ENCODE results near the gene MVB12A.

MVB12A gene

DNA sequence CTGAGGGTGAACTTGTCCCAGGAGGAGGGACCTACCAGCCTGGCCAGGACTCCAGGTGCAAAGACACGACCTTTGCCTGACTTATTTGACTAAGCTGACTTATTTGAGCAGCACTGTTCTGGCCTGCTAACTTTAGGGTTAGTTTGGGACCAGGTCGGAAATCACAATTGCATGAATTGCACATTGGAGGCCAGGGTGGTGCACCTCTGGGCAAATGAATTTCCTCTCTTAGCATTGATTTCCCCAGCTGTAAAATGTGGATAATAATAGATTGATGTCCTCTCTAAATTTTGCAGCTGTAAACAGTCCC is 13.0 kb upstream of the MVB12A start:
- no peaks in the 10 kb centered on the region for H3K27me3 ChIP-seq (replicated peaks)
- no peak for DNase-seq
- in situ Hi-C loops (cut with HindIII; ENCODE audit: low pct_ligation_motif_present, low sequenced_read_pairs), result no loop called here
- no peak overlapping the region for H3K27ac ChIP-seq
- TF ChIP-seq, protein P1, sequence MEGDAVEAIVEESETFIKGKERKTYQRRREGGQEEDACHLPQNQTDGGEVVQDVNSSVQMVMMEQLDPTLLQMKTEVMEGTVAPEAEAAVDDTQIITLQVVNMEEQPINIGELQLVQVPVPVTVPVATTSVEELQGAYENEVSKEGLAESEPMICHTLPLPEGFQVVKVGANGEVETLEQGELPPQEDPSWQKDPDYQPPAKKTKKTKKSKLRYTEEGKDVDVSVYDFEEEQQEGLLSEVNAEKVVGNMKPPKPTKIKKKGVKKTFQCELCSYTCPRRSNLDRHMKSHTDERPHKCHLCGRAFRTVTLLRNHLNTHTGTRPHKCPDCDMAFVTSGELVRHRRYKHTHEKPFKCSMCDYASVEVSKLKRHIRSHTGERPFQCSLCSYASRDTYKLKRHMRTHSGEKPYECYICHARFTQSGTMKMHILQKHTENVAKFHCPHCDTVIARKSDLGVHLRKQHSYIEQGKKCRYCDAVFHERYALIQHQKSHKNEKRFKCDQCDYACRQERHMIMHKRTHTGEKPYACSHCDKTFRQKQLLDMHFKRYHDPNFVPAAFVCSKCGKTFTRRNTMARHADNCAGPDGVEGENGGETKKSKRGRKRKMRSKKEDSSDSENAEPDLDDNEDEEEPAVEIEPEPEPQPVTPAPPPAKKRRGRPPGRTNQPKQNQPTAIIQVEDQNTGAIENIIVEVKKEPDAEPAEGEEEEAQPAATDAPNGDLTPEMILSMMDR (IDR thresholded peaks at IDR 0.05; ENCODE audit: low read depth, low read length, missing control alignments), result no peak
- H3K36me3 ChIP-seq (replicated peaks), result no peaks in the 10 kb centered on the region
- no peak overlapping the region for H3K4me3 ChIP-seq (ENCODE audit: low read depth, low read length)

DNA sequence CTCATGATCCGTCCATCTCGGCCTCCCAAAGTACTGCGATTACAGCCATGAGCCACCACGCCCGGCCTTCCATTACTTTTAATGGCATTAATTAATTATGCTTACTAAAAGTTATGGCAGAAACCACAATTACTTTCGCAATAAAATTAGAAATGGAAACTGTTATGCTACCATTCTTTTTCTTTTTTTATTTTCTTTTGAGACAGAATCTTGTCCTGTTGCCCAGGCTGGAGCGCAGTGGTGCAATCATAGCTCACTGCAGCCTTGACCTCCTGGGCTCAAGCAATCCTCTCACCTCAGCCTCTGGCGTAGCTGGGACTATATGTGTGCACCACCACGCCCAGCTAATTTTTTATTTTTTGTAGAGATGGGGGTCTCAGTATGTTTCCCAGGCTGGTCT is 9.9 kb upstream of the MVB12A start:
- TF ChIP-seq, protein P1 (IDR thresholded peaks at IDR 0.05; ENCODE audit: low read depth, low read length, missing control alignments), result no peak
- H3K27ac ChIP-seq, result no peak overlapping the region
- H3K4me3 ChIP-seq (ENCODE audit: low read depth, low read length), result no peak overlapping the region
- DNase-seq, result no peak
- H3K27me3 ChIP-seq (replicated peaks), result peaks cover 11% of the 10 kb centered on the region
- in situ Hi-C loops (cut with HindIII; ENCODE audit: low pct_ligation_motif_present, low sequenced_read_pairs), result no loop called here
- no peaks in the 10 kb centered on the region for H3K36me3 ChIP-seq (replicated peaks)

DNA sequence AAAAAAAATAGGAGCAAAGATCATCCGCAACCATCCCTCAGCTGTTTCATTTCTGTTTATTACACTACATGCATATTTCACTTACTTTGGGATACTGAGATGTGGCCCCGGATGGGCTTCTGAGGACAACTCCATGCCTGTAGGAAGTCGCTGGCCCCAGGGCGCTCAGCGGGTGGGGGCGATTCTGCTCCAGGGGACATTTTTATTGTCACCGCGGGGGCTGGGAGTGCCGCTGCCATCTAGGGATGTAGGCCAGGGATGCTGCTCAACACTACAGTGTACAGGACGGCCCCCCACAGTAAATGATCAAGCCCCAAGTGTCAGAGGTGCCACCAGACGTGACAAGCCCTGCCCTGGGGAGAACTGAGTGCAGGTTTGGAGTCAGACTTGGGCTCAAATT is 8.0 kb upstream of the MVB12A start:
- Histone ChIP-seq H3K27me3 (replicated peaks) (peaks cover 11% of the 10 kb centered on the region), H3K4me3 (ENCODE audit: low read depth, low read length) (no peak overlapping the region), H3K27ac (no peak overlapping the region), H3K36me3 (replicated peaks) (no peaks in the 10 kb centered on the region)
- TF ChIP-seq, protein P1 (IDR thresholded peaks at IDR 0.05; ENCODE audit: low read depth, low read length, missing control alignments), result no peak
- in situ Hi-C loops (cut with HindIII; ENCODE audit: low pct_ligation_motif_present, low sequenced_read_pairs), result no loop called here
- no peak for DNase-seq

GRCh38 chr19:17414097-17414496 is 5.8 kb upstream of the MVB12A start:
- H3K27me3 ChIP-seq (replicated peaks), result peaks cover 11% of the 10 kb centered on the region
- DNase-seq, result no peak
- H3K27ac ChIP-seq, result no peak overlapping the region
- H3K36me3 ChIP-seq (replicated peaks), result no peaks in the 10 kb centered on the region
- no peak overlapping the region for H3K4me3 ChIP-seq (ENCODE audit: low read depth, low read length)
- TF ChIP-seq, protein P1 (IDR thresholded peaks at IDR 0.05; ENCODE audit: low read depth, low read length, missing control alignments), result no peak
- in situ Hi-C loops (cut with HindIII; ENCODE audit: low pct_ligation_motif_present, low sequenced_read_pairs), result no loop called here

DNA sequence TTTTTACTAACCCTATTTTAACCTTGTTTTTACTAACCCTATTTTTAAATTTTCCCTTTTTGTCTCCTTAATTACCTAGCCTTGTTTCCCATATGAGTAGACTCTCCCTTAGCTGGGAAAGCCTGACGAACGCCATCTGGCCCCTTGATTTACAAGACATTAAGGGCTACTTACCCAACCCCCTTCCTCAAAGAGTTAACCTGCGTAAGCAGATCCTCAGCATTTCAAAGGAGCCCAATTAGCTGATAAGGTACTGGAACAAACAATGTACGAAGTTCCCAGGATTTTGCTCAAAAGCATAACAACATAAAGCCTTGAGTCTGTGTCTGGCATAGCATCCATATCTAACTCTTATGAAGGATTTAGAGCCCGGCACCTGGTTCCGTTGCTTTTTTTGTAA is 4.7 kb upstream of the MVB12A start:
- in situ Hi-C loops (cut with HindIII; ENCODE audit: low pct_ligation_motif_present, low sequenced_read_pairs), result no loop called here
- H3K4me3 ChIP-seq (ENCODE audit: low read depth, low read length), result no peak overlapping the region
- no peak for DNase-seq
- H3K27me3 ChIP-seq (replicated peaks), result peaks cover 11% of the 10 kb centered on the region
- H3K27ac ChIP-seq, result no peak overlapping the region
- TF ChIP-seq, protein P1 (IDR thresholded peaks at IDR 0.05; ENCODE audit: low read depth, low read length, missing control alignments), result no peak
- no peaks in the 10 kb centered on the region for H3K36me3 ChIP-seq (replicated peaks)

DNA sequence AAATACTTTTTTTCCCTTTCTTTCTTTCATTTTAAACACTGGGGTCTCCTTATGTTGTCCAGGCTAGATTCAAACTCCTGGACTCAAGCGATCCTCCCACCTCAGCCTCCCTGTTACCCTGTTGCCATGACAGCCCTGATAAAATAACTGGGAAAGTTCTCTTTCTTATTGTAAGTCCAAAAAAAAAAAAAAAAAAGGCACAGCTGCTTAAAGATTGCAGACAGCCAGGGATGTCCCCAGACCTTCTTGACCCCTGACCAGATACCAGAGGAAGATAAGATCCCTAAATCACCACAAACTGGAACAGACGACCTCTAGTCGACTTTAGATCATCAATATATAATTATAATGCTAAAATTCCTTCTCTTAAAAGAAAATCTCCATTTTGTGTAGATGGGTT is 1.1 kb upstream of the MVB12A start:
- Histone ChIP-seq H3K27ac (no peak overlapping the region), H3K4me3 (ENCODE audit: low read depth, low read length) (no peak overlapping the region), H3K36me3 (replicated peaks) (no peaks in the 10 kb centered on the region), H3K27me3 (replicated peaks) (peaks cover 3% of the 10 kb centered on the region)
- TF ChIP-seq, protein P1 (IDR thresholded peaks at IDR 0.05; ENCODE audit: low read depth, low read length, missing control alignments), result no peak
- in situ Hi-C loops (cut with HindIII; ENCODE audit: low pct_ligation_motif_present, low sequenced_read_pairs), result no loop called here
- no peak for DNase-seq

Data from brain microvascular endothelial cell (primary cell).